ENCODE data around the gene TMEM114.
"Not testable (repeated sequence)": the region's sequence is repeated elsewhere in the genome, so short reads cannot be mapped to it uniquely, and the experiment has no call there.

TMEM114 gene

DNA sequence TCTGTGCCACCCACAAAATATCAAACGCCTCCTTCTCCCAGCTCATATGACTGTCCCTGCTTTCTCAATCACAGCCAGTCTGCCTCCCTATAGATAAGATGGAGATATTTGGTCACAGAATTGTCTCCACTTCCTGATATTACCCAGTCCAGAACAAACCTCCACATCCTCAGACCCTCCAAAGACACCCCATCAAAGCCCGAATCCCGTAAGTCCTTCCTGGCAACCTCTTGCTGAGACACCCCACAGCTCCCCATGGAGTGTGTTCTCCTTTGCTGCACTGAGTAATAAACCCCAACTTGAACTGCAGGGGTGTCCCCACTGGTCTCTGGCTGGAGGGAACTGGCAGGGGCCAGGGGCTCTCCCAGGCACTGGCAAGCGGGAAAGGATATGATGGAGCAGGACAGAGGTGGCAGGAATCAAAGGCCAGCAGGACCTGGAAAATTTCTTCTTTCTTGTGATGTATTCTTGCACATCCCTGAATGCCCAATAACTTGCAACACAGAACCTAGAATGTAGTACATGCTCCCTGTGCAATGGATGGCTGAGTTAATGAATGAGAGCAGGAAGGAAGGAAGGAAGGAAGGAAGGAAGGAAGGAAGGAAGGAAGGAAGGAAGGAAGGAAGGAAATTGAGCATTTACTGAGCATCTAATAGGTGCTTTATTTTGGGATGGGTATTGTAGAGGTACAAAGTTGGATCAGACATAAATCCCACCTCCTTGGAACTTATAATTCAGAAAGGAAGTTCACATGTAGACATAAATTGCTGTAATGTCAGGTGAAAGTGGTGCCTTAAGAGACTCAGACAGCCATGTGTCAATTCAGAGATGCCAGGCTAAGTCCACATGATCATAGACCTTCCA lies 13.9 kb downstream of the TMEM114 start:
- DNase-seq (ENCODE audit: low spot score in 2 of 2) = no peak
- in situ Hi-C loops (cut with MboI; ENCODE audit: low sequenced_read_pairs) = no loop called here
- Histone ChIP-seq H3K9me3 (no peaks in the 10 kb centered on the region), H3K4me1 (peaks cover 11% of the 10 kb centered on the region), H3K27me3 (ENCODE audit: low read depth) (peaks cover 20% of the 10 kb centered on the region), H3K4me3 (no peak overlapping the region), H3K36me3 (replicated peaks) (no peaks in the 10 kb centered on the region)

DNA sequence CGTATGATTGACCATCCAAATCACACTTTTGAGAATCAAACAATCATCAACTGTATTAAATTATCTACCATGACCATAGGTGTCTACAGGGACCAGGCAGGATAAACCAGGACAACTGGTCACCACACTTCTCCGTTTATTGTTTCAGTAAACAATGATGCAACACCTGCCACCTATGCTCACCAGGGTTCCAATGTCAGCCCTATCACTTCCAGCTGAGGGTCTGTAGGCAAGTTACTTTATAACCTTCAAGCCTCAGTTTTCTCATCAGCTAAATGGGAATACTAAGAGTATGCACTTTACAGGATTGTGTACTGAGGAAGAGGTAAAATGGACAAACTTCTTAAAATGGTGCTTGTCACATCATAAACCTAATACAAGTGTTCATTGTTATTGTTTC lies 14.9 kb downstream of the TMEM114 start:
- peaks cover 18% of the 10 kb centered on the region for H3K4me1 ChIP-seq
- in situ Hi-C loops (cut with MboI; ENCODE audit: low sequenced_read_pairs) = no loop called here
- H3K9me3 ChIP-seq = no peaks in the 10 kb centered on the region
- no peak for DNase-seq (ENCODE audit: low spot score in 2 of 2)
- H3K4me3 ChIP-seq = no peak overlapping the region
- no peaks in the 10 kb centered on the region for H3K36me3 ChIP-seq (replicated peaks)
- H3K27me3 ChIP-seq (ENCODE audit: low read depth) = peaks cover 20% of the 10 kb centered on the region

DNA sequence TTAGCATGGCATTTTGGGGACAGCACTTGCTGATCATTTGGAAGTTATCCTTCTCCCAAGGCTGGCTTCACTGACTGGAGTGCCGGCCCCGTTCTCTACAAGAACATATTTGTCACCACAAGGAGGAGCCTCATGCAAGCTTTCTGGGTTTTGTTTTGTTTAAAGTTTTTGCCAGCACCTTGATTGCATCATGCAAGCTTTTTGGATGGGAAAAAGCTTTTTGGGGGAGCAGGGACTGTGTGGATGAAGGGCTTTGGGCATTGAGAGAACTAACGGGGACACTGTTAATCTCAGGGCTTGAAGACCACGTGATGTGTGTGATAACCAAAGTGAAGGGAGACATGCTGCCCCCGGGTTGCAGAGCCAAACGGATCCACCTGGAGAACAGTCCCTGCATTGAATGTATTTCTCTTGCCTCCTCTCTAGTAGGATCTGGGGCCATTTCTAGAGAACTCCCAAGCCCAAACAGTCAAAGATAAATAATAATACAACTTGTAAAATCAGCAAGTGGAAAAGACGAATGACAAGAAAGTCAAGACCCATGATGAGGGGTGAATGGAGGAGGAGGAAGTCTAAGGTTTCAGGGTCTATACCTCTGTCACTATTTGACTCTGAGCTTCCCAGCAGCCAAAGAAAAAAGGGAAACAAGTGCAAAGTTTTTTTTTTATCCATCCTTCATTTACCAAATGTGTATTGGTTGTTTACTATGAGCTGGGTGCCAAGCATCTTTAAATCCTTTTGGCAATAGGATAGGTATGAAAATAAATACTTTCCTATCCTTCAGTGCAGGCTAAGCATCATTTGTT lies 17.2 kb downstream of the TMEM114 start:
- H3K4me1 ChIP-seq = peaks cover 18% of the 10 kb centered on the region
- in situ Hi-C loops (cut with MboI; ENCODE audit: low sequenced_read_pairs) = loop anchor here (5.0 kb wide), 1 partner anchor 224 kb away; the partner anchor contains the start of genes PMM2 and TMEM186
- no peak overlapping the region for H3K4me3 ChIP-seq
- H3K9me3 ChIP-seq = no peaks in the 10 kb centered on the region
- no peaks in the 10 kb centered on the region for H3K36me3 ChIP-seq (replicated peaks)
- peak; percentile 35 to 54 for DNase-seq (ENCODE audit: low spot score in 2 of 2)
- H3K27me3 ChIP-seq (ENCODE audit: low read depth) = peaks cover 20% of the 10 kb centered on the region

DNA sequence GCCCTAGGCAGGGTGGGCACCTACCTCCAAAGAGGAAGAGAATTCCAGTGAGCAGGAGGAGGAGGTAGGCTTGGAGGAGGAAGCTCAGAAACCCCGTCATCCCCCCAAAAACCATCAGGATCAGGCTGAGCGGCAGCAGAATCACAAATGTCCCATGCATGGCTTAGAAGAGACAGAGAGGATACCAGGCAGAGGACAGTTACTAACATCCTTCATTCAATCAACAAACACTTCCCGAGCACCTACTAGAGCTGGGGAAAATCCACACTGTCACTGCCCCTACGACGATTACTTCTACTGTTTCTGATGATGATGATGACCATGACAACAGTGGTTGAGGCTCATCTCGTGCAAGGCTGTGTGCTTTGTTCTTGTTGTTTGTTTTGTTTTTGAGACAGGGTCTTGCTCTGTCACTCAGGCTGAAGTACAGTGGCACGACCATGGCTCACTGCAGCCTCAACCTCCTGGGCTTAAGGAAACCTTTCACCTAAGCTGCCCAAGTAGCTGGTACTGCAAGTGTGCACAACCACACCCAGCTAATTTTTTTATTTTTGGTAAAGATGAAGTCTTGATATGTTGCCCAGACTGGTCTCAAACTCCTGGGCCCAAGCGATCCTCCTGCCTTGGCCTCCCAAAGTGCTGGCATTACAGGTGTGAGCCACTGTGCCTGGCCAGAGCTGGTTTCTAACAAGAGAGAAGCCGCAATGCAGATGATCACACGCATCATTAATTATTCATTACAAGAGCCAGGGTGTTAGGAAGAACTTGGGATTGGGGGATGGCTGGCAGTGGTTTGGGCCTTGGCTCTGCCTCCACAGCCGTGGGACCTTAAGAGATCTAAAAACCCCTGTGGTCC lies 18.0 kb downstream of the TMEM114 start:
- Histone ChIP-seq H3K36me3 (replicated peaks) (no peaks in the 10 kb centered on the region), H3K9me3 (no peaks in the 10 kb centered on the region), H3K4me3 (no peak overlapping the region), H3K4me1 (peaks cover 18% of the 10 kb centered on the region), H3K27me3 (ENCODE audit: low read depth) (peaks cover 20% of the 10 kb centered on the region)
- DNase-seq (ENCODE audit: low spot score in 2 of 2) = no peak
- in situ Hi-C loops (cut with MboI; ENCODE audit: low sequenced_read_pairs) = loop anchor here (5.0 kb wide), 1 partner anchor 225 kb away; the partner anchor contains the start of genes PMM2 and TMEM186

DNA sequence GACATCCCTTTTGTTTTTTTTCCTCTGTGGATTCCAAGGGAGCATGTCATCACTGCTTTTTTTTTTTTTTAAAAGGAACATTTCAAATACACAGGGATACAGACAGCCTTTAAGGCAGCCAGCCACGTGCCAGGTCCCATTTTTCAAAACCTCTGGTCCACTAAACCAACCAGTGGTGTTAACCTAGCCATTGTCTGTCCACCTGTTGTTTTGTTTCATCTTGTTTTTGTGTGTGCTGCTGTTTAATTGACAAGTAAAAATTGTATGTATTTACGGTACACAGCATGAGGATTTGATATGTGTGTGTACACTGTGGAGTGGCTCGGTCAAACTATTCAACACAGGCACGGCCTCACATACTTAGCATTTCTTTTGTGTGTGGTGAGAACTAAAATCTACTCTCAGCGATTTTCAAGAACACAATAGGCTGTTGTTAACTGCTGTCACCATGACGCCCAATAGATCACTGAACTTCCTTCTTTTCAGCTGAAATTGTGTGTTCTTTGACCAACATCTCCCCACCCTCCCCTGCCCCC lies 19.2 kb downstream of the TMEM114 start:
- H3K4me3 ChIP-seq = no peak overlapping the region
- no peaks in the 10 kb centered on the region for H3K9me3 ChIP-seq
- in situ Hi-C loops (cut with MboI; ENCODE audit: low sequenced_read_pairs) = loop anchor here (5.0 kb wide), 1 partner anchor 226 kb away; the partner anchor contains the start of genes PMM2 and TMEM186
- H3K27me3 ChIP-seq (ENCODE audit: low read depth) = peaks cover 16% of the 10 kb centered on the region
- peak; percentile 63 to 93 for DNase-seq (ENCODE audit: low spot score in 2 of 2)
- peaks cover 18% of the 10 kb centered on the region for H3K4me1 ChIP-seq
- H3K36me3 ChIP-seq (replicated peaks) = no peaks in the 10 kb centered on the region

DNA sequence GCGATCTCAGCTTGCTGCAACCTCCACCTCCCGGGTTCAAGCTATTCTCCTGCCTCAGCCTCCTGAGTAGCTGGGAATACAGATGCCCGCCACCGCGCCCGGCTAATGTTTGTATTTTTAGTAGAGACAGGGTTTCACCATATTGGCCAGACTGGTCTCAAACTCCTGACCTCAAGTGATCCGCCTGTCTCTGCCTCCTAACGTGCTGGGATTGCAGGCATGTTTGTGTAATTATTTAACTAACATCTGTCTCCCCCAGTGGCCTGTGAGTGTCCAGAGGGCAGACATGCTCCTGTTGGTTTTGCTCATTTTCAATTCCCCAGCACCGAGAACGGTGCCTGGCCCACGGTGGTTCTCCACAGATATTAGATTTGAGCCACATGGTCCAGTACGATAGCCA lies 19.9 kb downstream of the TMEM114 start:
- H3K27me3 ChIP-seq (ENCODE audit: low read depth); H3K4me3 ChIP-seq; H3K9me3 ChIP-seq; H3K36me3 ChIP-seq (replicated peaks); DNase-seq (ENCODE audit: low spot score in 2 of 2): not testable (repeated sequence)
- H3K4me1 ChIP-seq = peaks cover 18% of the 10 kb centered on the region
- in situ Hi-C loops (cut with MboI; ENCODE audit: low sequenced_read_pairs) = loop anchor here (5.0 kb wide), 1 partner anchor 227 kb away; the partner anchor contains the start of genes PMM2 and TMEM186

DNA sequence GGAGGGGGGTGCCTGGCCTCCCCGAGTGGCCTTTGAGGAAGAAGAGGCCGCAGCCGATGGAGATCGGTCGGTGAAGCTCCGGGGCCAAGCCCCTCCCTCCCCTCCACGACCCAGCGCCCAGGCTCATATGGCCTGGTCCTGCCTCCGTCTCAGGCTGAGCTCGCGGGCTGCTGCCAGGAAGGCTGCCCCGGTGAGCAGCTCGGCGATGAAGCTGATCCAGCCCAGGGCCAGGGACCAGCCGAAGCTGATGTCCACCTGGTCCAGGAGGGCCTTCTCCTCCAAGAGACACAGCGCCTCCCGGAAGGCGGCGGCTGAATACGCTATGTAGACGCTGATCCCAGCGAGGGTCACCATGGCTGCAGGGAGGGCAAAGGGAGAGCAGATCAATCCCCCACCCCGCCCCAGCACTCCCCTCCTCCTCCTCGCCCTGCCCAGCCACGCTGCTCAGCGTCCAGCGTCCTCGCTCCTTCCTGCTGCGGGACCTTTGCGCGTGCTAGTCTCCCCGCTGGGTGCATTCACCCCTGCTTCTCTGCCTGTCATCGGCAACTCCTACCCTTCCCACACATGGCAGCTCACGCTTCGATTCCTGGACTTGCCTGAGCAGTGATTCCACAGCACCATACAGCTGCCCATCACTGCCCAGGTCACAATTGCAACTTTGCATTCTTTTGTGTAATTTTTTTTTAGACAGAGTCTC lies 20.5 kb downstream of the TMEM114 start:
- peaks cover 18% of the 10 kb centered on the region for H3K4me1 ChIP-seq
- H3K9me3 ChIP-seq = no peaks in the 10 kb centered on the region
- no peak for DNase-seq (ENCODE audit: low spot score in 2 of 2)
- in situ Hi-C loops (cut with MboI; ENCODE audit: low sequenced_read_pairs) = loop anchor here (5.0 kb wide), 3 partner anchors 88 to 313 kb away; partner anchors contain the start of genes LITAFD, PMM2 and TMEM186
- H3K4me3 ChIP-seq = no peak overlapping the region
- no peaks in the 10 kb centered on the region for H3K36me3 ChIP-seq (replicated peaks)
- H3K27me3 ChIP-seq (ENCODE audit: low read depth) = peaks cover 2% of the 10 kb centered on the region

DNA sequence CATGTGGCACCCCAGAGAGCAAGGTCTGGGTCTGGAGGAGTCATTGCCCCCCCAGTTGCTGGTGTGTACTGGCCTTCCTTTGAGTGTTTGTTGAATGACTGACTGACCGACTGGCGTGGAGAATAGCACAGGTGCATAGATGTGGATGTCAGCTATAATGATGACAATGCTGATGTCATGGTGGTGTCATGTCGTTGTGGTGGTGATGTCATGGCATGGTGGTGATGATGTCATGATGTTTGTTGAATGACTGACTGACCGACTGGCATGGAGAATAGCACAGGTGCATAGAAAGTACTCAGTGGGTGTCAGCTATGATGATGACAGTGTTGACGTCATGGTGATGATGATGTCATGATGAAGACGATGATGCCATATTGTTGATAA lies 22.1 kb downstream of the TMEM114 start:
- in situ Hi-C loops (cut with MboI; ENCODE audit: low sequenced_read_pairs) = loop anchor here (5.0 kb wide), 2 partner anchors 89 to 314 kb away; partner anchors contain the start of gene LITAFD
- Histone ChIP-seq H3K4me1 (peaks cover 18% of the 10 kb centered on the region), H3K27me3 (ENCODE audit: low read depth) (no peaks in the 10 kb centered on the region), H3K4me3 (no peak overlapping the region), H3K9me3 (no peaks in the 10 kb centered on the region), H3K36me3 (replicated peaks) (no peaks in the 10 kb centered on the region)
- no peak for DNase-seq (ENCODE audit: low spot score in 2 of 2)

DNA sequence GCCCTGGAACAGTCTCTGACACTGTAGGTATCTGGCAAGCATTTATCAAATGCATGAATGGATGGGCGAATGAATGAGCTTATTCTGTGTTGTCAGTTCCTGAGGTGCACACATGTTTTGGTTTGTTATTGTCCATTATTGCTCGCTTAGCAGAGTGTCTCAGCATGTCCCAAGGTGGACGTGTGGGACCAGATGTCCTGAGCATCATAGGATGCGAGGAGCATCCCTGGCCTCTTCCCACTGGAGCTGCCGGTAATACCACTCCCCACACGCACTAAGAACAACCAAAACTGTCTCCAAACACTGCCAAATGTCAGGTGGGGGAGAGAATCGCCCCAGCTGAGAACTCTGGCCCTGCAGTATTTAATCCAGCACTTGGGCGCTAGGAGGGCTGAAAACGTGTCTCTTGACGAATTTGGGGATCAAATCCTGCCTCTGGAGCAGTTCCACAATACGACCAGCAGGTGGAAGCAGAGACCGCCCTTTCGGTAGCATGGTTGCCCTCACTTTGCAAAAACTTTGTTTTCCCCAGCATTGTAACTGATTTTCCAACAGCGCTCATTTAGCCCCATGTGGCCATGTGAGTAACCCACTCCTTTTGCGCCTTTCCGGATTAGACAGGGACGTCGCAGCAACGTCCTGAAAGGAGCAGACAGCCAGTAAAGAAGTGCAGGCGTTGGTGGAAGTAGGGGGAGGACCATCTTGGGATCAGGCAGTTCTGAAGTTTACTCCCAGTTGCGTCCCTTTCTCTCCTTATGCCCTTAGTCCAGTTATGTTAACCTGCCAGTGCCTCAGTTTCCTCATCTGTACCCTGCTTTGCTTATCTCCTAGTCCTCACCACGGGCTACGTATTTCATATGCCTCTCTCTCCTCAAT lies 22.7 kb downstream of the TMEM114 start:
- in situ Hi-C loops (cut with MboI; ENCODE audit: low sequenced_read_pairs) = loop anchor here (5.0 kb wide), 2 partner anchors 90 to 315 kb away; partner anchors contain the start of gene LITAFD
- no peaks in the 10 kb centered on the region for H3K9me3 ChIP-seq
- DNase-seq (ENCODE audit: low spot score in 2 of 2) = peak; percentile 89 to 91
- H3K4me3 ChIP-seq = no peak overlapping the region
- peaks cover 13% of the 10 kb centered on the region for H3K4me1 ChIP-seq
- H3K36me3 ChIP-seq (replicated peaks) = no peaks in the 10 kb centered on the region
- H3K27me3 ChIP-seq (ENCODE audit: low read depth) = no peaks in the 10 kb centered on the region

DNA sequence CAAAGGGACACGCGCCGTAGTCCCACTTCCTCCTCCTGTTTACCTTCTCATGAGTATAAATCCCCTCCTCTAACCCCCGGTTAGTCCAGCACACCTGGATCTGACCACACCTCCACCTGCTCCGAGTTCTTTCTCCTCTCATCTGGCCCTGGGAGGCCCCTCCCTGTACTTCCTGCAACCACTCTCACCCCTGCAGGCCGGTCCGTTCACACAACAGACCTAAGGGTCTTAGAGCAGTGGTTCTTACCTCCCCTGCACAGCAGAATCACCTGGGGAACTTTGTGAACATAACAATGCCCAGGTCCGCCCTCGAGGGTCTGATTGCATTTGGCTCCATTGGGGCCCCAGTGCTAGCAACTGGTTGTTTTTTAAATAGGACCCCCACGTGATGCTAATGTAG lies 24.8 kb downstream of the TMEM114 start:
- H3K9me3 ChIP-seq = no peaks in the 10 kb centered on the region
- in situ Hi-C loops (cut with MboI; ENCODE audit: low sequenced_read_pairs) = loop anchor here (5.0 kb wide), 2 partner anchors 92 to 317 kb away; partner anchors contain the start of gene LITAFD
- no peak for DNase-seq (ENCODE audit: low spot score in 2 of 2)
- H3K4me3 ChIP-seq = no peak overlapping the region
- peaks cover under 1% of the 10 kb centered on the region; the same call in 1 of the 2 replicates for H3K4me1 ChIP-seq
- H3K36me3 ChIP-seq (replicated peaks) = no peaks in the 10 kb centered on the region
- H3K27me3 ChIP-seq (ENCODE audit: low read depth) = no peaks in the 10 kb centered on the region

DNA sequence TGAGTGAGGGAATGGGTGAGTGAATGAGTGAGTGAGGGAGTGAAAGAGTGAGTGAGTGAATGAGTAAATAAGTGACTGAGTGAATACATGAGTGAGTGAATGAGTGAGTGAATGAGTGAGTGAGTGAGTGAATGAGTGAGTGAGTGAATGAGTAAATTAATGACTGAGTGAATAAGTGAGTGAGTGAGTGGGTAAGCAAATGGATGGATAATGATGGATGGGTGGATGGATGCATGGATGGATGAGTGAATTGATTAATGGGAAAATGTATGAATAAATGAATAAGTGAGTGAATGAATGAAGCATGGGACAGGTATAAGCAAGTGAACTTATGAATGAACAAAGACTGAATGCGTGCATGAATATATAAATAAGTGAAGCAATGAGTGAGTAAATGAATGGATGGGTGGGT lies 25.4 kb downstream of the TMEM114 start:
- no peak for DNase-seq (ENCODE audit: low spot score in 2 of 2)

More for the DNA sequence above, 25.4 kb downstream of the TMEM114 start:
- in situ Hi-C loops (cut with MboI; ENCODE audit: low sequenced_read_pairs) = loop anchor here (5.0 kb wide), 2 partner anchors 92 to 317 kb away; partner anchors contain the start of gene LITAFD
- Histone ChIP-seq H3K4me3 (no peak overlapping the region), H3K27me3 (ENCODE audit: low read depth) (no peaks in the 10 kb centered on the region), H3K9me3 (no peaks in the 10 kb centered on the region), H3K36me3 (replicated peaks) (no peaks in the 10 kb centered on the region), H3K4me1 (no peaks in the 10 kb centered on the region)
